Parathyroid adenoma (tissue), 2 donors: ENCODE results near the gene PCDHGB7.
"Not testable (repeated sequence)": the region's sequence is repeated elsewhere in the genome, so short reads cannot be mapped to it uniquely, and the experiment has no call there.

ENCODE experiments used
- H2AFZ ChIP-seq: fragments of 300-600 bp; sonication (generic); one replicate; pipeline ENCODE4 v1.7.0; 2017; ENCODE audit warnings: antibody characterized with exemption, mild to moderate bottlenecking
- H3K27ac ChIP-seq: fragments of 300-600 bp; sonication (generic); one replicate; pipeline ENCODE4 v1.7.0; 2017
- H3K27me3 ChIP-seq: fragments of 300-600 bp; sonication (generic); one replicate; pipeline ENCODE4 v1.7.0; 2017; ENCODE audit warnings: low read length; ENCODE audit not compliant: control insufficient read depth, insufficient read depth
- H3K36me3 ChIP-seq: fragments of 300-600 bp; sonication (generic); one replicate; pipeline ENCODE4 v1.7.0; 2017; ENCODE audit warnings: low read length; ENCODE audit not compliant: control insufficient read depth, insufficient read depth
- H3K4me1 ChIP-seq: fragments of 300-600 bp; sonication (generic); one replicate; pipeline ENCODE4 v1.7.0; 2017; ENCODE audit warnings: control low read depth
- H3K4me2 ChIP-seq: fragments of 300-600 bp; sonication (generic); one replicate; pipeline ENCODE4 v1.7.0; 2017; ENCODE audit warnings: low read length
- H3K4me3 ChIP-seq: fragments of 300-600 bp; sonication (generic); one replicate; pipeline ENCODE4 v1.7.0; 2017; ENCODE audit warnings: low read depth, low read length
- H3K79me2 ChIP-seq: fragments of 300-600 bp; sonication (generic); one replicate; pipeline ENCODE4 v1.7.0; 2017; ENCODE audit warnings: control low read depth
- H3K9ac ChIP-seq: fragments of 300-600 bp; sonication (generic); one replicate; pipeline ENCODE4 v1.7.0; 2017; ENCODE audit warnings: mild to moderate bottlenecking
- H3K9me3 ChIP-seq: fragments of 300-600 bp; sonication (generic); one replicate; pipeline ENCODE4 v1.7.0; 2017; ENCODE audit warnings: low read length; ENCODE audit not compliant: control insufficient read depth
- CTCF ChIP-seq: fragments of 300-600 bp; sonication (generic); IDR thresholded peaks from one replicate; pipeline ENCODE4 v1.7.0; 2017; ENCODE audit warnings: antibody characterized with exemption, mild to moderate bottlenecking
- donor health status: primary hyperparathyroidism.

The PCDHGB7 gene

GRCh38 chr5:141374627-141375026 is 42.9 kb upstream of the PCDHGB7 start:
- H3K4me1 ChIP-seq = no peaks in the 10 kb centered on the region

GRCh38 chr5:141375444-141376155 is 41.9 kb upstream of the PCDHGB7 start:
- not testable (repeated sequence) for H3K79me2 ChIP-seq, H3K27ac ChIP-seq, H3K36me3 ChIP-seq, H3K4me1 ChIP-seq, H3K4me2 ChIP-seq, H3K4me3 ChIP-seq, H3K9ac ChIP-seq, H3K27me3 ChIP-seq, H2AFZ ChIP-seq
- peaks cover 10% of the 10 kb centered on the region for H3K9me3 ChIP-seq

More at GRCh38 chr5:141374627-141375026, 42.9 kb upstream of the PCDHGB7 start:
- Histone ChIP-seq H3K4me2 (no peak overlapping the region), H3K27me3 (no peaks in the 10 kb centered on the region), H2AFZ (no peak overlapping the region), H3K36me3 (no peaks in the 10 kb centered on the region), H3K27ac (no peak overlapping the region), H3K79me2 (no peaks in the 10 kb centered on the region), H3K9me3 (peaks cover 15% of the 10 kb centered on the region), H3K9ac (no peak overlapping the region), H3K4me3 (no peak overlapping the region)
- TF ChIP-seq CTCF = no peak

- H2AFZ ChIP-seq = peak within 1 kb of the TSS; percentile 40
- peak within 1 kb of the TSS; percentile 38 for H3K4me3 ChIP-seq
- no peak within 1 kb of the TSS for H3K27ac ChIP-seq
- no peak within 1 kb of the TSS for H3K9ac ChIP-seq
- H3K36me3 ChIP-seq = no peaks in the 10 kb centered on the region
- H3K4me1 ChIP-seq = no peaks in the 10 kb centered on the region
- TF ChIP-seq CTCF = no peak
- H3K9me3 ChIP-seq = peaks cover 2% of the 10 kb centered on the region
- H3K27me3 ChIP-seq = no peaks in the 10 kb centered on the region
- peak within 1 kb of the TSS; percentile 12 for H3K4me2 ChIP-seq
- H3K79me2 ChIP-seq = no peaks in the 10 kb centered on the region
These were observed 34.8 kb upstream of the PCDHGB7 start, which contains the start of gene PCDHGA7 for GRCh38 chr5:141382469-141383294. TSS of gene PCDHGA7 (plus strand) at chr5:141382742. CDS start at chr5:141382900, 158 bp downstream.

GRCh38 chr5:141383345-141383744 is 34.1 kb upstream of the PCDHGB7 start:
- Histone ChIP-seq H3K36me3 (no peaks in the 10 kb centered on the region), H3K4me3 (no peak overlapping the region)
- no peak for TF ChIP-seq CTCF

GRCh38 chr5:141384471-141385267 is 32.8 kb upstream of the PCDHGB7 start:
- H3K4me3 ChIP-seq = no peak overlapping the region
- no peaks in the 10 kb centered on the region for H3K79me2 ChIP-seq
- H3K36me3 ChIP-seq = no peaks in the 10 kb centered on the region

More at GRCh38 chr5:141383345-141383744, 34.1 kb upstream of the PCDHGB7 start:
- no peaks in the 10 kb centered on the region for H3K4me1 ChIP-seq
- H3K9me3 ChIP-seq = peaks cover 2% of the 10 kb centered on the region
- no peaks in the 10 kb centered on the region for H3K27me3 ChIP-seq
- H3K27ac ChIP-seq = no peak overlapping the region
- no peak overlapping the region for H2AFZ ChIP-seq
- H3K79me2 ChIP-seq = no peaks in the 10 kb centered on the region
- H3K4me2 ChIP-seq = no peak overlapping the region
- no peak overlapping the region for H3K9ac ChIP-seq

More at GRCh38 chr5:141384471-141385267, 32.8 kb upstream of the PCDHGB7 start:
- no peak overlapping the region for H3K4me2 ChIP-seq
- no peak overlapping the region for H3K9ac ChIP-seq
- H2AFZ ChIP-seq = no peak overlapping the region
- H3K9me3 ChIP-seq = no peaks in the 10 kb centered on the region
- no peak for TF ChIP-seq CTCF
- no peaks in the 10 kb centered on the region for H3K27me3 ChIP-seq
- H3K4me1 ChIP-seq = no peaks in the 10 kb centered on the region
- no peak overlapping the region for H3K27ac ChIP-seq
